K562 (cell line): Measurements from ENCODE around the gene LPCAT2.

ENCODE experiments used
- CTCF ChIP-seq, 3 experiments: IDR thresholded peaks in 2 of 3; conservative IDR thresholded peaks in 1 of 3; 2 replicates each; pipeline ENCODE4 v1.5.1; 2011 to 2012; ENCODE audit warnings: low read length in 3 of 3, mild to moderate bottlenecking in 3 of 3, control low read depth in 2 of 3, improper control_type of control experiment in 1 of 3, inconsistent platforms in 1 of 3, low read depth in 1 of 3, mixed read lengths in 1 of 3, moderate library complexity in 1 of 3; ENCODE audit not compliant: insufficient read depth in 2 of 3
- TCF15 ChIP-seq: fragments of 250-450 bp; sonication (Bioruptor Pico); IDR thresholded peaks from 2 replicates; pipeline ENCODE4 v1.8.0; 2022; ENCODE audit warnings: moderate library complexity, mild to moderate bottlenecking, inconsistent platforms
- ZBTB8A ChIP-seq: fragments of 450-650 bp; IDR thresholded peaks from 2 replicates; pipeline ENCODE4 v1.6.1; 2018; ENCODE audit warnings: mild to moderate bottlenecking, moderate library complexity; ENCODE audit not compliant: partially characterized antibody

- TF ChIP-seq TCF15 (CRISPR knock-in tag) = no peak
- TF ChIP-seq ZBTB8A = no peak
- TF ChIP-seq CTCF (IDR thresholded peaks at IDR 0.05 in 2 of 3, conservative IDR thresholded peaks at IDR 0.05 in 1 of 3; ENCODE audit: insufficient read depth in 2 of 3, low read depth in 1 of 3, low read length in 3 of 3) = no peak
Measured at GRCh38 chr16:55562936-55563335, 54.1 kb downstream of the LPCAT2 start.
